Hepatocyte (in vitro differentiated cells): ENCODE data around the gene SLX9. TPM values are rescaled to one million over a fixed set of nuclear protein-coding genes. Genes with fewer than 3 reads are reported as not detected.

ENCODE experiments used
- DNase-seq: peaks from one replicate; pipeline ENCODE4 v3.0.0-alpha.2; 2016; ENCODE audit warnings: low spot score
- H2AFZ ChIP-seq: fragments of 200-600 bp; sonication (generic); 2 replicates; pipeline ENCODE4 v1.6.0; 2016; ENCODE audit warnings: antibody characterized with exemption, mild to moderate bottlenecking
- H3K27ac ChIP-seq: fragments of 200-600 bp; sonication (generic); 2 replicates; pipeline ENCODE4 v1.5.1; 2016; ENCODE audit warnings: mild to moderate bottlenecking
- H3K27me3 ChIP-seq: fragments of 200-600 bp; sonication (generic); 2 replicates; pipeline ENCODE4 v1.6.1; 2016
- H3K36me3 ChIP-seq: fragments of 200-600 bp; sonication (generic); replicated peaks from 2 replicates; pipeline ENCODE4 v1.5.1; 2016; ENCODE audit warnings: low read depth; ENCODE audit not compliant: insufficient read depth
- H3K4me1 ChIP-seq: fragments of 200-600 bp; sonication (generic); 2 replicates; pipeline ENCODE4 v1.5.1; 2016; ENCODE audit warnings: mild to moderate bottlenecking, moderate library complexity; ENCODE audit not compliant: insufficient read depth
- H3K4me2 ChIP-seq: fragments of 200-600 bp; sonication (generic); 2 replicates; pipeline ENCODE4 v1.6.0; 2016
- H3K4me3 ChIP-seq: fragments of 200-600 bp; sonication (generic); 2 replicates; pipeline ENCODE4 v1.5.1; 2016; ENCODE audit warnings: mild to moderate bottlenecking
- H3K79me2 ChIP-seq: fragments of 200-600 bp; sonication (generic); 2 replicates; pipeline ENCODE4 v1.6.0; 2017; ENCODE audit warnings: mild to moderate bottlenecking
- H3K9me2 ChIP-seq: fragments of 200-600 bp; sonication (generic); replicated peaks from 2 replicates; pipeline ENCODE4 v1.6.0; 2017; ENCODE audit warnings: mild to moderate bottlenecking; ENCODE audit not compliant: insufficient read depth
- H3K9me3 ChIP-seq: fragments of 200-600 bp; sonication (generic); 2 replicates; pipeline ENCODE4 v1.5.1; 2016; ENCODE audit warnings: low read depth, mild to moderate bottlenecking
- H4K20me1 ChIP-seq: fragments of 200-600 bp; sonication (generic); 2 replicates; pipeline ENCODE4 v1.6.0; 2016; ENCODE audit warnings: mild to moderate bottlenecking; ENCODE audit not compliant: insufficient read depth, poor library complexity, severe bottlenecking
- EZH2 ChIP-seq: fragments of 200-600 bp; sonication (generic); IDR thresholded peaks from 2 replicates; pipeline ENCODE4 v1.6.1; 2016; ENCODE audit warnings: antibody characterized with exemption, mild to moderate bottlenecking, borderline replicate concordance
- EZH2phosphoT487 ChIP-seq: fragments of 200-600 bp; sonication (generic); IDR thresholded peaks from one replicate; pipeline ENCODE4 v1.6.1; 2018; ENCODE audit warnings: antibody characterized with exemption, mild to moderate bottlenecking, low read depth, moderate library complexity; ENCODE audit not compliant: unreplicated experiment, severe bottlenecking
- WGBS: methylation state at CpG from one replicate; pipeline ENCODE4 v1.1.6; 2016; ENCODE audit warnings: low lambda C conversion rate; ENCODE audit errors: missing lambda C conversion rate; 5-methylcytosine and 5-hydroxymethylcytosine counted together
- polyA plus RNA-seq: library from polyadenylated mRNA; unstranded; fragments of >200 nt; fragmentation: Nextera tagmentation; extraction: Ambion mirVana; gene quantifications from 2 replicates; pipeline ENCODE4 v1.2.1, GENCODE V29; 2016
- total RNA-seq: library from RNA; depleted of rRNA; stranded (reverse); fragments of >200 nt; gene quantifications from 2 replicates; pipeline ENCODE4 v1.2.3, GENCODE V29; 2014
- TF ChIP-seq, protein P1 (sequence below): fragments of 200-600 bp; sonication (generic); IDR thresholded peaks from 2 replicates; pipeline ENCODE4 v1.5.1; 2016; ENCODE audit warnings: antibody characterized with exemption, mild to moderate bottlenecking; ENCODE audit not compliant: poor library complexity

SLX9 gene
- total and polyA plus RNA-seq, 2 experiments from 2014 or later = 16.3 to 33.2 TPM

- H3K9me2 ChIP-seq = no peaks in the 10 kb centered on the region
- H3K36me3 ChIP-seq = no peaks in the 10 kb centered on the region
- no peaks in the 10 kb centered on the region for H3K9me3 ChIP-seq
- H3K4me1 ChIP-seq = peaks cover 8% of the 10 kb centered on the region
- TF ChIP-seq EZH2 = no peak
- TF ChIP-seq, protein P1, sequence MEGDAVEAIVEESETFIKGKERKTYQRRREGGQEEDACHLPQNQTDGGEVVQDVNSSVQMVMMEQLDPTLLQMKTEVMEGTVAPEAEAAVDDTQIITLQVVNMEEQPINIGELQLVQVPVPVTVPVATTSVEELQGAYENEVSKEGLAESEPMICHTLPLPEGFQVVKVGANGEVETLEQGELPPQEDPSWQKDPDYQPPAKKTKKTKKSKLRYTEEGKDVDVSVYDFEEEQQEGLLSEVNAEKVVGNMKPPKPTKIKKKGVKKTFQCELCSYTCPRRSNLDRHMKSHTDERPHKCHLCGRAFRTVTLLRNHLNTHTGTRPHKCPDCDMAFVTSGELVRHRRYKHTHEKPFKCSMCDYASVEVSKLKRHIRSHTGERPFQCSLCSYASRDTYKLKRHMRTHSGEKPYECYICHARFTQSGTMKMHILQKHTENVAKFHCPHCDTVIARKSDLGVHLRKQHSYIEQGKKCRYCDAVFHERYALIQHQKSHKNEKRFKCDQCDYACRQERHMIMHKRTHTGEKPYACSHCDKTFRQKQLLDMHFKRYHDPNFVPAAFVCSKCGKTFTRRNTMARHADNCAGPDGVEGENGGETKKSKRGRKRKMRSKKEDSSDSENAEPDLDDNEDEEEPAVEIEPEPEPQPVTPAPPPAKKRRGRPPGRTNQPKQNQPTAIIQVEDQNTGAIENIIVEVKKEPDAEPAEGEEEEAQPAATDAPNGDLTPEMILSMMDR = no peak
- TF ChIP-seq EZH2phosphoT487 = no peak
- H4K20me1 ChIP-seq = no peaks in the 10 kb centered on the region
- DNase-seq = no peak
- H2AFZ ChIP-seq = no peak overlapping the region
- H3K4me3 ChIP-seq = no peak overlapping the region
- no peak overlapping the region for H3K27ac ChIP-seq
- no peak overlapping the region for H3K4me2 ChIP-seq
- no peaks in the 10 kb centered on the region for H3K27me3 ChIP-seq
- H3K79me2 ChIP-seq = peaks cover 11% of the 10 kb centered on the region
- 96% methylated on average over 38 of the region's 38 CpGs for WGBS
Observed at GRCh38 chr21:44967082-44968047, 27.5 kb downstream of the SLX9 start.

- Histone ChIP-seq H3K27me3 (no peaks in the 10 kb centered on the region), H3K79me2 (peaks cover 6% of the 10 kb centered on the region), H3K4me1 (no peaks in the 10 kb centered on the region), H3K27ac (no peak overlapping the region), H3K9me3 (no peaks in the 10 kb centered on the region), H3K36me3 (no peaks in the 10 kb centered on the region), H3K9me2 (no peaks in the 10 kb centered on the region), H3K4me3 (no peak overlapping the region), H3K4me2 (no peak overlapping the region), H4K20me1 (no peaks in the 10 kb centered on the region), H2AFZ (no peak overlapping the region)
- no peak for TF ChIP-seq EZH2phosphoT487
- no peak for TF ChIP-seq EZH2
- TF ChIP-seq, protein P1 = no peak
- WGBS = 88% methylated on average over 20 of the region's 20 CpGs
- DNase-seq = no peak
Observed at GRCh38 chr21:44969066-44969670, 29.3 kb downstream of the SLX9 start.

DNA sequence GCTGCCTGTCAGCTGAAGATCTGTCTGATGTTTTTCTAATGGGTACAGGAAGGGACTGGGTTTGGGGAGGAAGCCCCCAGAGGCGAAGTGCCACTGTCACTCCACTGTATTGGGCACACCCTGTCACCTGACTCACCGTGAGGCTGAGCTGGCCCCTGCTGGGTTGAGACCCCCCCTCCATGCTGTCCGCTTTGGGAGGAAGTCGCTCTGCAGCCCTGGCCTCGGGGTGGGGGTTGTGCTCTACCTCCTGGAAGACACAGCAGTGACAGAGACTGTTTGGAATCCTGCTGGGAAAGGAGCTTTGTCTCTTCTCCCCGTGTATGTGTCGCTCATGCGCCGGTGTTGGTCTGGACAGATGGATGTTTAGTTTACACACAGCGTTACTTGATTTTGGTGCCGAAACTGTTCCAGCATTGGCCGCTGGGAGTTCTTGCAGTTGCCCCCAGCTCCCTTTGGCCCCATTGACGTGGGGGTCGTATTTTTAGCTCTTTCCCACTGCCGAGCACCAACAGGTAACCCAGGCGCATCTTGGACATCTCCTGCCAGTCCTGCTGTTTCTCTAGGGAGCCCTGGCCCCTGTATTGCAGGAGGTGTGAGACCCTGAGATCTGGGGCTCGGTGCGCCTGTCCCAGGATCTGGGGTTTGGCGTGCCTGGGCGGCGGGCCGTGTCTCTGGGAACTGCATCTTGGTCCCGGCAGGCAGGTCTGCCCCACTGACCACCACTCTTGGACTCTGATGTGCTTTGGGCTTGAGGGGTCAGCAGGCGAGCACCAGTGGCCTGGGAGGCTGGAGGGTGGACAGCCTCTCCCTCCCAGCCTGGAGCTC, 30.3 kb downstream of the SLX9 start:
- WGBS = 81% methylated on average over 24 of the region's 24 CpGs
- Histone ChIP-seq H4K20me1 (no peaks in the 10 kb centered on the region), H3K4me2 (no peak overlapping the region), H3K9me3 (no peaks in the 10 kb centered on the region), H3K27me3 (no peaks in the 10 kb centered on the region), H3K27ac (peak overlapping the region; percentile 27), H3K79me2 (peaks cover 2% of the 10 kb centered on the region), H3K4me1 (no peaks in the 10 kb centered on the region), H3K36me3 (no peaks in the 10 kb centered on the region), H3K9me2 (no peaks in the 10 kb centered on the region), H3K4me3 (no peak overlapping the region), H2AFZ (no peak overlapping the region)
- DNase-seq = no peak
- no peak for TF ChIP-seq EZH2phosphoT487
- TF ChIP-seq, protein P1 = no peak
- no peak for TF ChIP-seq EZH2
